ENCODE results near the gene AGER.
A peak's percentile ranks its signal among the peaks of the same experiment; 100 is the strongest.
"Not testable (repeated sequence)": the region's sequence is repeated elsewhere in the genome, so short reads cannot be mapped to it uniquely, and the experiment has no call there.

AGER gene

GRCh38 chr6:32186151-32186840 is 2.2 kb upstream of the AGER start:
- not testable (repeated sequence) for DNase-seq (ENCODE audit: low read depth in 2 of 2)

GRCh38 chr6:32185681-32186131 is 1.7 kb upstream of the AGER start:
- peak; percentile 44 for DNase-seq (ENCODE audit: low read depth in 2 of 2)

GRCh38 chr6:32183483-32184083 is 470 bp downstream of the AGER start:
- DNase-seq (ENCODE audit: low read depth in 2 of 2), result no peak

- DNase-seq (ENCODE audit: low read depth in 2 of 2), result no peak
These were observed 1.0 kb downstream of the AGER start for GRCh38 chr6:32183030-32183429.

GRCh38 chr6:32182555-32182981 is 1.5 kb downstream of the AGER start:
- DNase-seq (ENCODE audit: low read depth in 2 of 2), result no peak

- no peak for DNase-seq (ENCODE audit: low read depth in 2 of 2)
These were observed 2.0 kb downstream of the AGER start for GRCh38 chr6:32181915-32182529.

GRCh38 chr6:32181148-32181702 is 2.8 kb downstream of the AGER start:
- no peak for DNase-seq (ENCODE audit: low read depth in 2 of 2)

- no peak for DNase-seq (ENCODE audit: low read depth in 2 of 2)
These were observed 4.2 kb downstream of the AGER start for GRCh38 chr6:32179766-32180405.

- DNase-seq (ENCODE audit: low read depth in 2 of 2), result no peak
These were observed 5.3 kb downstream of the AGER start for GRCh38 chr6:32178547-32179440.

- peak; percentile 89 to 91 for DNase-seq (ENCODE audit: low read depth in 2 of 2)
These were observed 6.1 kb downstream of the AGER start, which contains the start of gene RNF5 for GRCh38 chr6:32177788-32178546. Gene RNF5, plus strand, starts transcription at chr6:32178405. Its CDS starts 107 bp downstream, at chr6:32178512.

GRCh38 chr6:32177183-32177787 is 6.8 kb downstream of the AGER start:
- DNase-seq (ENCODE audit: low read depth in 2 of 2), result no peak

GRCh38 chr6:32176476-32177182 is 7.4 kb downstream of the AGER start:
- DNase-seq (ENCODE audit: low read depth in 2 of 2), result no peak

GRCh38 chr6:32175711-32176475 is 8.2 kb downstream of the AGER start, which contains the start of gene AGPAT1:
Gene AGPAT1, minus strand, starts transcription at chr6:32176084. Its CDS starts 4,588 bp downstream, at chr6:32171496.
- DNase-seq (ENCODE audit: low read depth in 2 of 2), result peak; percentile 93 to 97

GRCh38 chr6:32175322-32175710 is 8.7 kb downstream of the AGER start:
- no peak for DNase-seq (ENCODE audit: low read depth in 2 of 2)

GRCh38 chr6:32174416-32174815 is 9.6 kb downstream of the AGER start:
- DNase-seq (ENCODE audit: low read depth in 2 of 2), result no peak

GRCh38 chr6:32173051-32173727 is 10.9 kb downstream of the AGER start:
- no peak for DNase-seq (ENCODE audit: low read depth in 2 of 2)

GRCh38 chr6:32171234-32171633 is 12.8 kb downstream of the AGER start:
- no peak for DNase-seq (ENCODE audit: low read depth in 2 of 2)

GRCh38 chr6:32170294-32170693 is 13.8 kb downstream of the AGER start:
- no peak for DNase-seq (ENCODE audit: low read depth in 2 of 2)

Data from stimulated activated CD4-positive, alpha-beta T cell treated with anti-CD3 and anti-CD28 coated beads, Interleukin-15, amount 100 ng/mL, for 48 hours (primary cell).